Measurements from ENCODE around the gene RDX.

- TF ChIP-seq, protein P1, sequence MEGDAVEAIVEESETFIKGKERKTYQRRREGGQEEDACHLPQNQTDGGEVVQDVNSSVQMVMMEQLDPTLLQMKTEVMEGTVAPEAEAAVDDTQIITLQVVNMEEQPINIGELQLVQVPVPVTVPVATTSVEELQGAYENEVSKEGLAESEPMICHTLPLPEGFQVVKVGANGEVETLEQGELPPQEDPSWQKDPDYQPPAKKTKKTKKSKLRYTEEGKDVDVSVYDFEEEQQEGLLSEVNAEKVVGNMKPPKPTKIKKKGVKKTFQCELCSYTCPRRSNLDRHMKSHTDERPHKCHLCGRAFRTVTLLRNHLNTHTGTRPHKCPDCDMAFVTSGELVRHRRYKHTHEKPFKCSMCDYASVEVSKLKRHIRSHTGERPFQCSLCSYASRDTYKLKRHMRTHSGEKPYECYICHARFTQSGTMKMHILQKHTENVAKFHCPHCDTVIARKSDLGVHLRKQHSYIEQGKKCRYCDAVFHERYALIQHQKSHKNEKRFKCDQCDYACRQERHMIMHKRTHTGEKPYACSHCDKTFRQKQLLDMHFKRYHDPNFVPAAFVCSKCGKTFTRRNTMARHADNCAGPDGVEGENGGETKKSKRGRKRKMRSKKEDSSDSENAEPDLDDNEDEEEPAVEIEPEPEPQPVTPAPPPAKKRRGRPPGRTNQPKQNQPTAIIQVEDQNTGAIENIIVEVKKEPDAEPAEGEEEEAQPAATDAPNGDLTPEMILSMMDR (IDR thresholded peaks at IDR 0.05), result no peak
- no peak for TF ChIP-seq EZH2 (IDR thresholded peaks at IDR 0.05; ENCODE audit: borderline replicate concordance, insufficient read depth, low read depth, low read length, poor library complexity, severe bottlenecking)
Measured at GRCh38 chr11:110184456-110184855, 112.0 kb downstream of the RDX start.
